HepG2 (cell line): ENCODE data around the gene TMEM239. TPM values are rescaled to one million over a fixed set of nuclear protein-coding genes. Genes with fewer than 3 reads are reported as not detected.

Experiments
- CENPT ChIP-seq: sonication (generic); formaldehyde crosslinking; IDR thresholded peaks from 2 replicates; pipeline ENCODE4 v1.8.0; 2022; ENCODE audit warnings: low read depth, mild to moderate bottlenecking, moderate library complexity, missing genetic modification reagents
- FOSL1 ChIP-seq: sonication (generic); formaldehyde crosslinking; IDR thresholded peaks from 2 replicates; pipeline ENCODE4 v1.9.0; 2021; ENCODE audit warnings: missing genetic modification reagents, borderline replicate concordance
- MAZ ChIP-seq, 2 experiments: sonication (generic) in 1 of 2; formaldehyde crosslinking in 1 of 2; IDR thresholded peaks; 2 replicates each; pipeline versions ENCODE4 v1.5.0 to v1.6.1; 2012 to 2020; ENCODE audit warnings: low read depth in 2 of 2, mild to moderate bottlenecking in 2 of 2, borderline replicate concordance in 1 of 2, improper control_type of control experiment in 1 of 2, low read length in 1 of 2, missing genetic modification reagents in 1 of 2, moderate library complexity in 1 of 2
- NAIF1 ChIP-seq: sonication (generic); formaldehyde crosslinking; IDR thresholded peaks from 2 replicates; pipeline ENCODE4 v1.5.0; 2020; ENCODE audit warnings: mild to moderate bottlenecking, missing genetic modification reagents, borderline replicate concordance
- PATZ1 ChIP-seq: sonication (generic); formaldehyde crosslinking; IDR thresholded peaks from 2 replicates; pipeline ENCODE4 v1.4.0; 2020; ENCODE audit warnings: missing genetic modification reagents
- PHF20 ChIP-seq: sonication (generic); formaldehyde crosslinking; IDR thresholded peaks from 2 replicates; pipeline ENCODE4 v1.5.0; 2020; ENCODE audit warnings: mild to moderate bottlenecking, missing genetic modification reagents
- RAD51 ChIP-seq: fragments of 450-650 bp; IDR thresholded peaks from 2 replicates; pipeline ENCODE4 v1.6.1; 2016; ENCODE audit warnings: borderline replicate concordance
- RBM39 ChIP-seq: fragments of 200-400 bp; formaldehyde crosslinking; IDR thresholded peaks from one replicate; pipeline ENCODE4 v1.6.1; 2018; ENCODE audit warnings: antibody characterized with exemption, mild to moderate bottlenecking, low read depth, low read length; ENCODE audit not compliant: poor library complexity, severe bottlenecking
- RXRB ChIP-seq: IDR thresholded peaks from 2 replicates; pipeline ENCODE4 v1.6.1; 2016; ENCODE audit warnings: borderline replicate concordance, missing genetic modification reagents, missing compliant biosample characterization
- SATB2 ChIP-seq: sonication (generic); formaldehyde crosslinking; IDR thresholded peaks from 2 replicates; pipeline ENCODE4 v1.5.0; 2020; ENCODE audit warnings: missing genetic modification reagents
- SIN3A ChIP-seq: IDR thresholded peaks from 2 replicates; pipeline ENCODE4 v1.6.1; 2011; ENCODE audit warnings: low read depth, mild to moderate bottlenecking, control low read depth, low read length, borderline replicate concordance
- SIX4 ChIP-seq: sonication (generic); formaldehyde crosslinking; IDR thresholded peaks from 2 replicates; pipeline ENCODE4 v1.4.0; 2020; ENCODE audit warnings: missing genetic modification reagents
- TOPORS ChIP-seq: sonication (generic); formaldehyde crosslinking; IDR thresholded peaks from 2 replicates; pipeline ENCODE4 v1.8.0; 2023; ENCODE audit warnings: mild to moderate bottlenecking, missing genetic modification reagents
- ZNF510 ChIP-seq: sonication (generic); formaldehyde crosslinking; IDR thresholded peaks from 2 replicates; pipeline ENCODE4 v1.4.0; 2020; ENCODE audit warnings: low read depth, mild to moderate bottlenecking, missing genetic modification reagents
- ZNF747 ChIP-seq: sonication (generic); formaldehyde crosslinking; IDR thresholded peaks from 2 replicates; pipeline ENCODE4 v1.8.1; 2023; ENCODE audit warnings: missing genetic modification reagents, mild to moderate bottlenecking, borderline replicate concordance
- ZNF768 ChIP-seq: sonication (generic); formaldehyde crosslinking; IDR thresholded peaks from 2 replicates; pipeline ENCODE4 v1.4.0; 2020; ENCODE audit warnings: missing genetic modification reagents
- ZNF775 ChIP-seq: sonication (generic); formaldehyde crosslinking; IDR thresholded peaks from 2 replicates; pipeline ENCODE4 v1.4.0; 2020; ENCODE audit warnings: missing genetic modification reagents, mild to moderate bottlenecking, moderate library complexity, borderline replicate concordance
- polyA plus RNA-seq, 8 experiments: library from polyadenylated mRNA; depleted of rRNA in 3 of 8; stranded (reverse) in 7 of 8; unstranded in 1 of 8; fragments of >200 nt; fragmentation: Illumina TruSeq in 4 of 8; extraction: Trizol in 4 of 8; gene quantifications; 2 replicates each; pipeline versions ENCODE4 v1.2.1 to v1.2.3, GENCODE V29; 2011 to 2016; ENCODE audit warnings: low read depth in 4 of 8, missing spikeins in 1 of 8, mixed read lengths in 1 of 8; ENCODE audit not compliant: insufficient read depth in 1 of 8
- total RNA-seq, 5 experiments: library from RNA; depleted of rRNA; stranded (reverse); fragments of >200 nt; fragmentation: Illumina TruSeq; extraction: Trizol; gene quantifications; 2 replicates each; pipeline ENCODE4 v1.2.3, GENCODE V29; 2016; ENCODE audit warnings: low read depth in 1 of 5
- TF ChIP-seq, protein P1 (sequence below), 2 experiments: sonication (generic) in 1 of 2; formaldehyde crosslinking in 1 of 2; IDR thresholded peaks; 2 replicates each; pipeline versions ENCODE4 v1.6.1 to v1.9.0; 2014 to 2022; ENCODE audit warnings: antibody characterized with exemption in 1 of 2, borderline replicate concordance in 1 of 2, inconsistent platforms in 1 of 2, low read depth in 1 of 2, missing genetic modification reagents in 1 of 2

Gene TMEM239
- total and polyA plus RNA-seq, 2 of the 13 experiments (the other 11 are each of a cell fraction or from before 2014, with no cell fraction given), result not detected

DNA sequence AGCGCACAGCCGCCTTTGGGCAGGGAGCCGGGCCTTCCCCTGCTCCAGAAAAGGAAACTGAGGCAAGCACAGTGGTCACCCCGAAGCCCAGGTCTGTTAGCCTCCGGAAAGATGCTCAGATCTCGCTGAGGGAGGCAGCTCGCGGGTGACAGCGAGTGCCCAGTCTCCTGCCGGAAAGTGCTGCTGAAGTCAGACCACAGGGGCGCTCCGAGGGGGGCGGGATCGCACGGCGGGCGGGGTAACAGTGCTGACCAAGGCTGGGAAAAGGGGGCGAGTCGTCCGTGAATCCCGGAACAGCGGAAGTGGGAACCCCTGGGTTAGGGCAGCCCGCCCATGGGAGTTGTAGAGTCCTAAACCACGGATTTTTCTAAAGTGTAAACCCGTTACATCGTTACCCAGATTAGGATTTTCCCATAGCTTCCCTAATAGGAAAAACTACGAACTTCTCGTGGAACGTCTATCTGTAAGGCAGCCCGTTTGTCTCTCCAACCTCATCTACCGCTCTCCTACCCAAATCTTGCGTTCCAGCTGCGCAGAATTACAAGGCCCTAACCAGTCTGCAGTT lies 24.9 kb downstream of the TMEM239 start (continued):
- TF ChIP-seq RAD51, result no peak
- TF ChIP-seq SIN3A, result peak; percentile 18; the same call in 1 of the 2 replicates
- no peak for TF ChIP-seq ZNF747 (CRISPR knock-in tag)
- TF ChIP-seq FOSL1 (CRISPR knock-in tag), result no peak
- no peak for TF ChIP-seq RXRB (CRISPR knock-in tag)
- TF ChIP-seq, protein P1, sequence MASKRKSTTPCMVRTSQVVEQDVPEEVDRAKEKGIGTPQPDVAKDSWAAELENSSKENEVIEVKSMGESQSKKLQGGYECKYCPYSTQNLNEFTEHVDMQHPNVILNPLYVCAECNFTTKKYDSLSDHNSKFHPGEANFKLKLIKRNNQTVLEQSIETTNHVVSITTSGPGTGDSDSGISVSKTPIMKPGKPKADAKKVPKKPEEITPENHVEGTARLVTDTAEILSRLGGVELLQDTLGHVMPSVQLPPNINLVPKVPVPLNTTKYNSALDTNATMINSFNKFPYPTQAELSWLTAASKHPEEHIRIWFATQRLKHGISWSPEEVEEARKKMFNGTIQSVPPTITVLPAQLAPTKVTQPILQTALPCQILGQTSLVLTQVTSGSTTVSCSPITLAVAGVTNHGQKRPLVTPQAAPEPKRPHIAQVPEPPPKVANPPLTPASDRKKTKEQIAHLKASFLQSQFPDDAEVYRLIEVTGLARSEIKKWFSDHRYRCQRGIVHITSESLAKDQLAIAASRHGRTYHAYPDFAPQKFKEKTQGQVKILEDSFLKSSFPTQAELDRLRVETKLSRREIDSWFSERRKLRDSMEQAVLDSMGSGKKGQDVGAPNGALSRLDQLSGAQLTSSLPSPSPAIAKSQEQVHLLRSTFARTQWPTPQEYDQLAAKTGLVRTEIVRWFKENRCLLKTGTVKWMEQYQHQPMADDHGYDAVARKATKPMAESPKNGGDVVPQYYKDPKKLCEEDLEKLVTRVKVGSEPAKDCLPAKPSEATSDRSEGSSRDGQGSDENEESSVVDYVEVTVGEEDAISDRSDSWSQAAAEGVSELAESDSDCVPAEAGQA (IDR thresholded peaks at IDR 0.05; ENCODE audit: low read depth), result peak; percentile 47; the same call in 1 of the 2 replicates
- TF ChIP-seq, protein P1 (CRISPR knock-in tag; IDR thresholded peaks at IDR 0.05; ENCODE audit: borderline replicate concordance), result no peak
- no peak for TF ChIP-seq PHF20 (CRISPR knock-in tag)
- 0 out of 2 replicates have a peak, but pooled peaks have one; percentile 63 for TF ChIP-seq ZNF775
- 0 out of 2 replicates have a peak, but pooled peaks have one; percentile 7 for TF ChIP-seq SIX4 (CRISPR knock-in tag)
- 0 out of 2 replicates have a peak, but pooled peaks have one; percentile 3 for TF ChIP-seq TOPORS (CRISPR knock-in tag)
- TF ChIP-seq SATB2 (CRISPR knock-in tag), result no peak
- TF ChIP-seq RBM39, result peak; percentile 2
- TF ChIP-seq ZNF510 (CRISPR knock-in tag), result 0 out of 2 replicates have a peak, but pooled peaks have one; percentile 54
- no peak for TF ChIP-seq ZNF768
- 0 out of 2 replicates have a peak, but pooled peaks have one; percentile 21 for TF ChIP-seq CENPT (CRISPR knock-in tag)
- TF ChIP-seq MAZ (IDR thresholded peaks at IDR 0.05; ENCODE audit: borderline replicate concordance, low read depth, low read length), result no peak
- peak; percentile 33; the same call in 1 of the 2 replicates for TF ChIP-seq MAZ (CRISPR knock-in tag; IDR thresholded peaks at IDR 0.05; ENCODE audit: low read depth)
- peak; percentile 90 for TF ChIP-seq PATZ1 (CRISPR knock-in tag)
- TF ChIP-seq NAIF1 (CRISPR knock-in tag), result no peak
